C4-2B (cell line): ENCODE results near the gene ADCY9.

Experiments used
- ZFX ChIP-seq: fragments of 450-650 bp; IDR thresholded peaks from 2 replicates; pipeline ENCODE4 v1.6.1; 2017
- TF ChIP-seq, protein P1 (sequence below): fragments of 450-650 bp; conservative IDR thresholded peaks from 2 replicates; pipeline ENCODE4 v1.5.1; 2017; ENCODE audit warnings: mild to moderate bottlenecking

DNA sequence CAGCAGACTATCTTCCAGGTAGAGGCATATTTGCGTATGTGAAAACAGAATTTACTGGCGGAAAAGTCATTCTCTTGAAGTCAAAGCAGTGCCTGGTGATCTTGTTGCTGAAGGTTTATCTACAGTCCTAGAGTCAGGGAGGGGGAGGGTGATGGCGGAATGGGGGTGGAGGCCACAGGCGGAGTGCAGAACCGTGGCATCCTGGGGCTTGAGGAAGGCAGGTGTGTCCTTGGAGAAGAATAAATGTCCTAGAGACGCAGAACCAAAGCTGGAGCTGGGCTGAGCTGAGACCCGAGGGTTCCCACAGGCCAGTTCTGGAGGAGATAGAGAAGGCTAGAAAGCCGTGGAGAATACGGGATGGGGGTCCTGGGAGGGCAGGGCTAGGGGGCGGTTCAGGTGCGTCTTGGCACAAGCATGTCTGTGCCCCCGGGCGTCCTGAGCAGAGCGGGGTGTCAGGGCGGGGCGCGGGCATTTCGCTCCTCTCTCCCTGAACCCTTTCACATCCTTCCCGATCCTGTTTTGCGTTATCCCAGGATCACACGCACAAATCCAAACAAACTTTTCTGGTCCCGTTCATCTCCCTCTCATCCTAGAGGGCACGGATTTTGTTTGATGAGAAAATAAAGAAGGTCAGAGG, 158.8 kb downstream of the ADCY9 start:
- TF ChIP-seq, protein P1, sequence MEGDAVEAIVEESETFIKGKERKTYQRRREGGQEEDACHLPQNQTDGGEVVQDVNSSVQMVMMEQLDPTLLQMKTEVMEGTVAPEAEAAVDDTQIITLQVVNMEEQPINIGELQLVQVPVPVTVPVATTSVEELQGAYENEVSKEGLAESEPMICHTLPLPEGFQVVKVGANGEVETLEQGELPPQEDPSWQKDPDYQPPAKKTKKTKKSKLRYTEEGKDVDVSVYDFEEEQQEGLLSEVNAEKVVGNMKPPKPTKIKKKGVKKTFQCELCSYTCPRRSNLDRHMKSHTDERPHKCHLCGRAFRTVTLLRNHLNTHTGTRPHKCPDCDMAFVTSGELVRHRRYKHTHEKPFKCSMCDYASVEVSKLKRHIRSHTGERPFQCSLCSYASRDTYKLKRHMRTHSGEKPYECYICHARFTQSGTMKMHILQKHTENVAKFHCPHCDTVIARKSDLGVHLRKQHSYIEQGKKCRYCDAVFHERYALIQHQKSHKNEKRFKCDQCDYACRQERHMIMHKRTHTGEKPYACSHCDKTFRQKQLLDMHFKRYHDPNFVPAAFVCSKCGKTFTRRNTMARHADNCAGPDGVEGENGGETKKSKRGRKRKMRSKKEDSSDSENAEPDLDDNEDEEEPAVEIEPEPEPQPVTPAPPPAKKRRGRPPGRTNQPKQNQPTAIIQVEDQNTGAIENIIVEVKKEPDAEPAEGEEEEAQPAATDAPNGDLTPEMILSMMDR = no peak
- TF ChIP-seq ZFX = no peak
